K562 (cell line): Measurements from ENCODE around the gene PRDX6. TPM values are rescaled to one million over a fixed set of nuclear protein-coding genes. Genes with fewer than 3 reads are reported as not detected.
A peak's percentile ranks its signal among the peaks of the same experiment; 100 is the strongest.

Source experiments
- ATAC-seq: fragments of 200-7000 bp; cut with Tn5 transposase; 3 replicates; pipeline ENCODE4 v1.9.1; 2020; ENCODE audit warnings: moderate library complexity
- BruUV-seq: library from RNA; stranded (reverse); fragments of 400-500 nt; replicated peaks from 2 replicates; lab custom pipeline; 2021; lab: Mats Ljungman, UMichigan
- CTCF ChIA-PET: fragments of 300-600 bp; formaldehyde crosslinking; extraction: SDS; loops from one replicate; lab custom pipeline; 2021; ENCODE audit warnings: low intra/inter-chr PET ratio; lab: Yijun Ruan, JAX
- POLR2A ChIA-PET: fragments of 300-600, 350-650 bp; sonication (Branson Sonifier 250); formaldehyde crosslinking; extraction: SDS; loops from one replicate; lab custom pipeline; 2021; ENCODE audit warnings: antibody characterized with exemption, inconsistent platforms; lab: Yijun Ruan, JAX
- DNase-seq, 4 experiments: peaks; one replicate each; pipeline versions ENCODE4 v3.0.0 to v3.0.0-alpha.2; 2011 to 2018; ENCODE audit warnings: low spot score in 3 of 4, mixed read lengths in 3 of 4; ENCODE audit errors: extremely low read depth in 1 of 4
- FAIRE-seq: peaks from 2 replicates; lab custom pipeline; 2011; peaks lifted over from hg19 to GRCh38; lab: Jason Lieb, UNC
- H2AFZ ChIP-seq: 2 replicates; pipeline ENCODE4 v1.6.0; 2011; ENCODE audit warnings: low read depth, low read length, control low read depth, inconsistent platforms
- H3K27ac ChIP-seq: fragments of 200-600 bp; 3 replicates; pipeline ENCODE4 v1.8.0; 2011; ENCODE audit warnings: low read depth, mild to moderate bottlenecking, control low read depth, inconsistent platforms, low read length, moderate library complexity, mixed read lengths; ENCODE audit errors: extremely low read depth
- H3K27me3 ChIP-seq, 2 experiments: fragments of 300-600 bp in 1 of 2; 2 replicates in 1 of 2; 3 replicates in 1 of 2; pipeline versions ENCODE4 v1.6.0 to v1.8.0; 2011; ENCODE audit warnings: inconsistent platforms in 2 of 2, low read length in 2 of 2, mild to moderate bottlenecking in 1 of 2, mixed read lengths in 1 of 2, moderate library complexity in 1 of 2; ENCODE audit not compliant: control insufficient read depth in 2 of 2, insufficient read depth in 2 of 2
- H3K36me3 ChIP-seq: fragments of 300-600 bp; 3 replicates; pipeline ENCODE4 v1.8.0; 2011; ENCODE audit warnings: mild to moderate bottlenecking, low read length, inconsistent platforms; ENCODE audit not compliant: control insufficient read depth, insufficient read depth
- H3K4me1 ChIP-seq, 2 experiments: fragments of 200-600 bp in 1 of 2; replicated peaks in 1 of 2; 2 replicates in 1 of 2; 3 replicates in 1 of 2; pipeline versions ENCODE4 v1.5.1 to v1.8.0; 2011; ENCODE audit warnings: inconsistent platforms in 2 of 2, low read length in 2 of 2, mild to moderate bottlenecking in 1 of 2, mixed read lengths in 1 of 2, moderate library complexity in 1 of 2; ENCODE audit not compliant: control insufficient read depth in 2 of 2, insufficient read depth in 2 of 2
- H3K4me2 ChIP-seq: 2 replicates; pipeline ENCODE4 v1.6.1; 2011; ENCODE audit warnings: low read length, control low read depth, inconsistent platforms, mixed read lengths; ENCODE audit not compliant: insufficient read depth
- H3K4me3 ChIP-seq: fragments of 200-600 bp; sonication (generic), shearing (Covaris generic); 2 replicates; pipeline ENCODE4 v1.5.1; 2016; ENCODE audit warnings: control low read depth, inconsistent platforms
- H3K79me2 ChIP-seq: fragments of 200-600 bp; 3 replicates; pipeline ENCODE4 v1.8.0; 2011; ENCODE audit warnings: low read length, inconsistent platforms; ENCODE audit not compliant: control insufficient read depth, insufficient read depth
- H3K9ac ChIP-seq, 2 experiments: 2 replicates each; pipeline versions ENCODE4 v1.6.0 to v1.6.1; 2011; ENCODE audit warnings: low read depth in 2 of 2, low read length in 2 of 2, control low read depth in 1 of 2, inconsistent platforms in 1 of 2, mild to moderate bottlenecking in 1 of 2, mixed read lengths in 1 of 2; ENCODE audit not compliant: insufficient read depth in 1 of 2
- H3K9me1 ChIP-seq: one replicate; pipeline ENCODE4 v1.6.0; 2011; ENCODE audit warnings: inconsistent platforms, mild to moderate bottlenecking, low read length, moderate library complexity; ENCODE audit not compliant: control insufficient read depth, insufficient read depth
- H3K9me3 ChIP-seq: replicated peaks from 2 replicates; pipeline ENCODE4 v1.5.1; 2011; ENCODE audit warnings: low read depth, low read length, inconsistent platforms; ENCODE audit not compliant: control insufficient read depth, insufficient read depth
- H4K20me1 ChIP-seq: replicated peaks from 2 replicates; pipeline ENCODE4 v1.6.1; 2011; ENCODE audit warnings: low read length, inconsistent platforms, mixed read lengths; ENCODE audit not compliant: control insufficient read depth, insufficient read depth
- BHLHE40 ChIP-seq: IDR thresholded peaks from 2 replicates; pipeline ENCODE4 v1.6.1; 2011; ENCODE audit warnings: low read length, improper control_type of control experiment
- HNRNPLL ChIP-seq: fragments of 200-400 bp; formaldehyde crosslinking; IDR thresholded peaks from 2 replicates; pipeline ENCODE4 v1.6.1; 2017; ENCODE audit warnings: low read length, low read depth, mild to moderate bottlenecking; ENCODE audit not compliant: poor library complexity, severe bottlenecking
- NCOA2 ChIP-seq, 2 experiments: fragments of 450-650 bp; IDR thresholded peaks; 2 replicates each; pipeline ENCODE4 v1.6.1; 2018; ENCODE audit warnings: mild to moderate bottlenecking in 2 of 2, moderate library complexity in 1 of 2; ENCODE audit not compliant: partially characterized antibody in 2 of 2
- NEUROD1 ChIP-seq: fragments of 150-350 bp; IDR thresholded peaks from 2 replicates; pipeline ENCODE4 v1.6.1; 2014; ENCODE audit warnings: borderline replicate concordance, low read length, low read depth; ENCODE audit not compliant: partially characterized antibody
- NFE2L1 ChIP-seq: fragments of 450-650 bp; IDR thresholded peaks from 2 replicates; pipeline ENCODE4 v1.6.1; 2016; ENCODE audit warnings: missing genetic modification characterization, low read depth, mild to moderate bottlenecking, missing compliant biosample characterization, moderate library complexity, borderline replicate concordance
- PTBP1 ChIP-seq: fragments of 200-400 bp; formaldehyde crosslinking; IDR thresholded peaks from 2 replicates; pipeline ENCODE4 v1.6.1; 2017; ENCODE audit warnings: low read depth, low read length
- SMAD4 ChIP-seq: fragments of 250-450 bp; sonication (Bioruptor Pico); conservative IDR thresholded peaks from 2 replicates; pipeline ENCODE4 v1.8.0; 2021; ENCODE audit warnings: inconsistent platforms, mild to moderate bottlenecking, moderate library complexity
- TAL1 ChIP-seq: fragments of 450-650 bp; IDR thresholded peaks from 2 replicates; pipeline ENCODE4 v1.6.1; 2016; ENCODE audit warnings: mild to moderate bottlenecking
- ZNF431 ChIP-seq: sonication (generic); formaldehyde crosslinking; IDR thresholded peaks from 2 replicates; pipeline ENCODE4 v1.8.0; 2022; ENCODE audit warnings: mild to moderate bottlenecking, missing genetic modification reagents
- WGBS: fragments of 100-300 bp; shearing (Covaris generic); methylation state at CpG from one replicate; pipeline ENCODE4 v1.1.6; 2016; ENCODE audit warnings: low coverage, mixed read lengths; ENCODE audit not compliant: insufficient coverage; ENCODE audit errors: missing lambda C conversion rate; 5-methylcytosine and 5-hydroxymethylcytosine counted together
- in situ Hi-C: fragments of 300-500 bp; cut with MboI; formaldehyde crosslinking; loops from 4 replicates; pipeline ENCODE4 v1.15.0; 2018; ENCODE audit warnings: inconsistent platforms, mixed read lengths
- intact Hi-C: fragments of 100-400 bp; cut with micrococcal nuclease; formaldehyde crosslinking; loops from 2 replicates; pipeline ENCODE4 v1.14.2; 2022
- polyA plus RNA-seq, 8 experiments: library from polyadenylated mRNA; depleted of rRNA in 4 of 8; stranded (reverse) in 5 of 8; unstranded in 3 of 8; fragments of >200 nt; fragmentation: Nextera tagmentation in 2 of 8; fragmentation: Illumina TruSeq in 1 of 8; extraction: Ambion mirVana in 2 of 8; extraction: Trizol in 1 of 8; gene quantifications; 2 replicates each; pipeline versions ENCODE4 v1.2.1 to v1.2.3, GENCODE V29; 2011 to 2014; ENCODE audit warnings: inconsistent platforms in 1 of 8, missing spikeins in 1 of 8
- total RNA-seq, 7 experiments: library from RNA; depleted of rRNA in 6 of 7; stranded (reverse); fragments of >200 nt in 6 of 7; fragmentation: Illumina TruSeq in 2 of 7; extraction: Trizol in 2 of 7; gene quantifications; 2 replicates each; pipeline versions ENCODE4 v1.2.1 to v1.2.3, GENCODE V29; 2011 to 2021; ENCODE audit warnings: low replicate concordance in 1 of 7
- TF ChIP-seq, protein P1 (sequence below), 2 experiments: IDR thresholded peaks in 1 of 2; conservative IDR thresholded peaks in 1 of 2; 2 replicates each; pipeline ENCODE4 v1.6.1; 2016; ENCODE audit warnings: low read depth in 2 of 2, mild to moderate bottlenecking in 1 of 2, missing compliant biosample characterization in 1 of 2, missing genetic modification characterization in 1 of 2, moderate library complexity in 1 of 2

The PRDX6 gene
- total and polyA plus RNA-seq, 9 of the 15 experiments (the other 6 are each of a cell fraction or from before 2014, with no cell fraction given), result 277 to 1,082 (median 610) TPM

DNA sequence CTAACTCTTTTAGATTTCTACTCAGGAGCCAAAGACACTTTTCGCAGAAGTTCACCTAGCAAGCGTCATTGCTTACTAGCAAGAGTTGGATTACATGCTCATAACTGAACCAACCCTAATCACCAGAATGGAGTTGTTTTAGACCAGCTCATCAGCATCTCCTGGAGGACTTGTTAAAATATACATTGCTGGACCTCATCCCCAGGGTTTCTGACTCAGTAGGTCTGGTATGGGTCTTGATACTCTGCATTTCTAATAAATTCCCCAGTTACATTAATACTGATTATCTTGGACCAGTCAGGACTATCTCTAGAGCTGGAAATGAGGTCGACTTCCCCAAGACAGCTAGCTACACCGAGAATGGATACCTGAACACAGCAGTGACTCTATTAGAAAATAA lies 9.7 kb upstream of the PRDX6 start (continued):
- TF ChIP-seq HNRNPLL, result no peak
- no peak for TF ChIP-seq BHLHE40
- TF ChIP-seq NFE2L1 (tag), result no peak
- TF ChIP-seq NEUROD1, result no peak
- TF ChIP-seq TAL1, result no peak
- TF ChIP-seq, protein P1, sequence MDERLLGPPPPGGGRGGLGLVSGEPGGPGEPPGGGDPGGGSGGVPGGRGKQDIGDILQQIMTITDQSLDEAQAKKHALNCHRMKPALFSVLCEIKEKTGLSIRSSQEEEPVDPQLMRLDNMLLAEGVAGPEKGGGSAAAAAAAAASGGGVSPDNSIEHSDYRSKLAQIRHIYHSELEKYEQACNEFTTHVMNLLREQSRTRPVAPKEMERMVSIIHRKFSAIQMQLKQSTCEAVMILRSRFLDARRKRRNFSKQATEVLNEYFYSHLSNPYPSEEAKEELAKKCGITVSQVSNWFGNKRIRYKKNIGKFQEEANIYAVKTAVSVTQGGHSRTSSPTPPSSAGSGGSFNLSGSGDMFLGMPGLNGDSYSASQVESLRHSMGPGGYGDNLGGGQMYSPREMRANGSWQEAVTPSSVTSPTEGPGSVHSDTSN (CRISPR knock-in tag; IDR thresholded peaks at IDR 0.05; ENCODE audit: low read depth), result no peak
- TF ChIP-seq, protein P1 (tag; conservative IDR thresholded peaks at IDR 0.05; ENCODE audit: low read depth), result no peak
- no peak for TF ChIP-seq NCOA2 (IDR thresholded peaks at IDR 0.05; ENCODE audit: partially characterized antibody in 2 of 2)
- TF ChIP-seq SMAD4 (CRISPR knock-in tag), result no peak

DNA sequence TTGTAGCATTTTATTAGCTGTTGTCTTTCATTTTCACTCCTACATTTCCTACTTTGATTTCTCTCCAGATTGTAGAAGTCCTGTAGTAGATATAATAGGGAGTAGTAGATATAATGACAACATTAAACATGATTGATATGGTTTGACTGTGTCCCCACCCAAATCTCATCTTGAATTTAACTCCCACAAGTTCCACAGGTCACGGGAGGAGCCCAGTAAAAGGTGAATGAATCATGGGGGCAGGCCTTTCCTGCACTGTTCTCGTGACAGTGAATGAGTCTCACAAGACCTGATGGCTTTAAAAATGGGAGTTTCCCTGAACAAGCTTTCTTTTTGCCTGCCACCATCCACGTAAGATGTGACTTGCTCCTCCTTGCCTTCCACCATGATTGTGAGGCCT lies 7.5 kb upstream of the PRDX6 start:
- in situ Hi-C loops, result no loop called here
- BruUV-seq, result no TSS peak

More for the DNA sequence above, 7.5 kb upstream of the PRDX6 start:
- no peak overlapping the region for H2AFZ ChIP-seq
- ChIA-PET CTCF (no interaction called here), POLR2A (interaction anchor here (0.6 kb wide), 1 partner anchor 897 kb away, joined by 4 read pairs; no protein-coding TSS in a partner anchor)
- ATAC-seq (no peak), DNase-seq (no peak), FAIRE-seq (no peak)
- H3K36me3 ChIP-seq, result peaks cover 6% of the 10 kb centered on the region
- no peaks in the 10 kb centered on the region for H3K79me2 ChIP-seq
- intact Hi-C loops, result no loop called here
- peaks cover 14% of the 10 kb centered on the region for H3K9me3 ChIP-seq
- H3K27me3 ChIP-seq, result no peaks in the 10 kb centered on the region
- WGBS, result 75% methylated on average over 3 of the region's 3 CpGs
- no peak overlapping the region for H3K9ac ChIP-seq
- no peaks in the 10 kb centered on the region for H3K9me1 ChIP-seq
- H3K27ac ChIP-seq, result no peak overlapping the region
- no peak for TF ChIP-seq PTBP1
- peak; percentile 64; the same call in 1 of the 2 replicates for TF ChIP-seq ZNF431 (CRISPR knock-in tag)
- H3K4me2 ChIP-seq, result no peak overlapping the region
- H3K4me3 ChIP-seq, result no peak overlapping the region
- H4K20me1 ChIP-seq, result no peaks in the 10 kb centered on the region
- H3K4me1 ChIP-seq, result peaks cover 0 to 10% of the 10 kb centered on the region in 2 experiments; a peak in 4 of 5 replicates
